ENCODE data around the gene FKBP3.
A peak's percentile ranks its signal among the peaks of the same experiment; 100 is the strongest.
"Not testable (repeated sequence)": the region's sequence is repeated elsewhere in the genome, so short reads cannot be mapped to it uniquely, and the experiment has no call there.

FKBP3 gene

DNA sequence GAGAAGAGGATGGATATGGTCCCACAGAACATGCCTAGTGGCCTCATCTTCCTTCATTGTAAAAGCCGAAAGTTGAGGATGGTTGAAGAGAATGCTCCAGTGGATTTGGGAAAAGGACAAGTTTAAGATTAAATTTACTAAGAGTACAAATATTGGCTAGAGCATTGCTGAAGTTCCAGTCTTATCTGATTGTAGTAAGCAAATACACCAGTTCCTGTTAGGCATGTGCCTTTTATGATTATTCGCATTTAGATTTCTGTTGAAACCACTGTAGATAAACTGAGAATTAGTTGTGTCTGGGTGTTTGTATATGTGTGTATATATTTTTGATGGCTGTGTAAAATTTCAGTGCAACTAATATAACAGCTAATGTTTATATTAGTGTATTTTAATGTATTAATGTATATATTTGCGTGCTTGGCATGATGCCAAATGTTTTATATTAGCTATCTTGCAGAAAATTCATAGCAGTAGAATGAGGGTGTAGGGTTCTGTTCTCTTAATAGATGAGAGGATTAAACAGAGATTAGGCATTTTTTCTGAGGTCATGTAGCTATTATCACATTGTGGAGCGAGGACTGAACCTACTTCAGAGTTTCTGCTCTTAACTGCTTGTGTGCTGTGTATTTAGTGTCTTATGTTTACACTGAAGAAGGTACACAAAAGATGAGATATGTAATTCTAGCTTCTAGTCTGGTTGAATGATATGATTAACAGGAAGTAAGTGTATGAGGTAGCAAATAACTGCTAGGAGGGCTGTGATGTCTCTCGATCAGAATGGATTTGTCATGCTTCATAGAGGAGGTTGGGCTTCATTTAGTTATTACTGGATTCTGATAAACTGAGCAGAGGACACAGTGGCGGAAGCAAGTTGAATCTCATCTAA is 21.1 kb downstream of the FKBP3 start:
- peak; percentile 26 for DNase-seq

DNA sequence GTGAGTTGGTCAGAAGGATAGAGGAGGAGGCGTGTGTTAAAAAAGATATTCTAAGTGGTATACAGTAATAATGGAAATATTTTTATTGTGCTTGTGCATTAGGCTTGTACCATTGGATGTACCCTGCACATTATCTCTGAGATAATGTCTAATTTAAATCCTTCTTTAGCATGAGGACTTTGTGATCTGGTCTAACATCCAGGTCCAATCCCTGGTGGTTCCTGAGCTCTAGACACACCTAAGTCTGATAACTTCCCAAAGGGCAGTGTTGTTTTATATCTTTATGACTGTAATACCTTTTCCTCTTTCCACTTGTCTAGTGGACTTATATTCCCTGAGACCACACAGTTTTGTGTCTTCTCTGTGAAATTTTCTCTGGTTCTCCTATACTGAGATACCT is 29.7 kb downstream of the FKBP3 start:
- no peak for DNase-seq

DNA sequence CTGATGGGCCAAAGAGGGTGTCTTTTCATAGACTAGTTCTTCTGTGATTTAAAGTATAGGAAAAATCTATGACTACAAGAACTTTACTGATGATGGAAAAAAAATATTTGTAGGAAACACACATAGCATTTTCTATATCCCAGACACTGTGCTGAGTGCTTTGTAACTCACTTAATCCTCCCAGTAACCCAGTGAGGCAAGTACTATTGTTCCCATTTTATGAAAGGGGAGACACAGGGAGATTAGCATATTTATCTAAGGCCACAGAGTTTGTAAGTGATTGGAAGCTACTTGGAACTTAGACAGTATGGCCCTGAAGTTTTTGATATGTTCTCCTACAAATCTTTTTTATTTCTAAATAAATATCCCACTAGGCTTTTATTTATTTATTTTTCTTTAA is 30.5 kb downstream of the FKBP3 start:
- DNase-seq, result no peak

- no peak for DNase-seq
Observed at GRCh38 chr14:45096218-45096617, 38.1 kb downstream of the FKBP3 start.

DNA sequence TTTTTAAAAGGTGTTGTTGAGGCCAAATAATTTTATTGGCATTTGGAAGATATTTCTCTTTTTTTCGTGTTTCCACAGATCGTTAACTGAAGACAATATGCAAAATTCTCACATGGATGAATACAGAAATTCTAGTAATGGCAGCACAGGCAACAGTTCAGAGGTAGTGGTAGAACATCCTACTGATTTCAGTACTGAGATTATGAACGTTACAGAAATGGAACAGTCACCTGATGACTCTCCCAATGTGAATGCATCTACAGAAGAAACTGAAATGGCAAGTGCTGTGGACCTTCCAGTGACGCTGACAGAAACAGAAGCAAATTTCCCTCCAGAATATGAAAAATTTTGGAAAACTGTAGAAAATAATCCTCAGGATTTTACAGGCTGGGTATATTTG is 39.1 kb downstream of the FKBP3 start:
- DNase-seq, result no peak

GRCh38 chr14:45094275-45094674 is 40.0 kb downstream of the FKBP3 start:
- DNase-seq, result no peak

- DNase-seq, result peak; percentile 61
Observed at GRCh38 chr14:45091710-45092109, 42.6 kb downstream of the FKBP3 start.

DNA sequence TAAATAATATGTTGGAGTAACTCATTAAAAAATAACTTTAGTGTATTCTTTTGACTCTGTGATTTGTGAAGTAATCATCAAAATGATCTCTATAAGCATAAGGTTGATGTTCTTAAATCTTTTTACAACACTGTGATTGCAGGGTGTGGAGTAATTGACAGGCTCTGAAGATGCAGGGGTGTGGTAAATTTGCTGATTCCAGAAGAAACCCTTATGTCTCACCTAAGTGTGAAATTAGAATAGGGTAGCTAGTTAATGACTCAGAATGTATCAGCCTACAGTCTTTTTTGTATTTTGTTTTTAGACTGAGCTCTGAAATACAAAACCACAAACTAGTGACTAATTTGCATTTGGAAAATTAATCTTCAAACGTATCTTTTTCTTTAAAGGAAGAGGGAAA is 44.5 kb downstream of the FKBP3 start:
- DNase-seq, result peak; percentile 49

GRCh38 chr14:45084946-45085346 is 49.3 kb downstream of the FKBP3 start:
- DNase-seq, result peak; percentile 19

- peak; percentile 94 for DNase-seq
Observed at GRCh38 chr14:45083976-45084722, 50.1 kb downstream of the FKBP3 start, which contains the start of gene PRPF39. Gene PRPF39, plus strand, starts transcription at chr14:45084116. Its CDS starts 11,124 bp downstream, at chr14:45095240.

DNA sequence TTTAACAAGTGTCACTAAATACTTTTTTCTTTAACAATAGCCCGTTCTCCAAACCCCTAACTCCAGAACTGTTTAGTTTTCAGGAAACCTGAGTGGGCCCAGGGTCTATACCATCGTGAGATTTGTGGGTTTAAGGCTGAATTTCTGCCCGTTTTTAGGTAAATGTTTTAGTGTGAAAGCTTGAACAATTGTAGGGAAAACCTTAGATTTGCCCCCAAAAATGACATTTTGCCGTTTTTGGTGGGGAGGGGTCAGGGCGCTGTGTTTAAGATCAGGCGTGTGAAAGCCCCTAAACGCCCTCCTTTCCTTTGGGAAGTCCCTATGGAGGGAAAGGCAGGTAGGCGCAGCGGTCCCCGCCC is 50.7 kb downstream of the FKBP3 start:
- no peak for DNase-seq

DNA sequence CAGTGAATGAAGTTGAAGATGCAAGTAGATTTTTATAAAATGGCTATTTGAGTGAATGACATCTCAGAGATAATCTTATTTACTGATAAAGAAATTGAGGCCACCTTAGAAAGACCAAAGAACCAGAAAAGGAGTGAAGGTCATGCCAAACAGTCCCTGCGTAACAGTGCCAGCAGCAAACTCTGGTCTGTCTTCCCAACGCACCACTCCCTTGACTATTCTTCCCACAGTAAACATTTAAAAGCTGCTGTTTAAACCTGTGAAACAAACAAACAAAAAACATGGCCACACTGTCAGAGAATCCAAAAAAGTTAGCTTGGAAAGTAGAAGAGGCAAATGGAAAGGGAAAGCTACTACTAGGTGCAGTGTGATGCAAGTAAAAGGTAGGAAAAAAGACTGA is 51.9 kb downstream of the FKBP3 start:
- no peak for DNase-seq

DNA sequence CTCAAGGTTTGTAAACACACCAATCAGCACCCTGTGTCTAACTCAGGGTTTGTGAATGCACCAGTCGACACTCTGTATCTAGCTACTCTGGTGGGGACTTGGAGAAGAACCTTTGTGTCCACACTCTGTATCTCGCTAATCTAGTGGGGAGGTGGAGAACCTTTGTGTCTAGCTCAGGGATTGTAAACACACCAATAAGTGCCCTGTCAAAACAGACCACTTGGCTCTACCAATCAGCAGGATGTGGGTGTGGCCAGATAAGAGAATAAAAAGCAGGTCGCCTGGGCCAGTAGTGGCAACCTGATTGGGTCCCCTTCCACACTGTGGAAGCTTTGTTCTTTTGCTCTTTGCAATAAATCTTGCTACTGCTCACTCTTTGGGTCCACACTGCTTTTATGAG is 53.2 kb downstream of the FKBP3 start:
- not testable (repeated sequence) for DNase-seq

DNA sequence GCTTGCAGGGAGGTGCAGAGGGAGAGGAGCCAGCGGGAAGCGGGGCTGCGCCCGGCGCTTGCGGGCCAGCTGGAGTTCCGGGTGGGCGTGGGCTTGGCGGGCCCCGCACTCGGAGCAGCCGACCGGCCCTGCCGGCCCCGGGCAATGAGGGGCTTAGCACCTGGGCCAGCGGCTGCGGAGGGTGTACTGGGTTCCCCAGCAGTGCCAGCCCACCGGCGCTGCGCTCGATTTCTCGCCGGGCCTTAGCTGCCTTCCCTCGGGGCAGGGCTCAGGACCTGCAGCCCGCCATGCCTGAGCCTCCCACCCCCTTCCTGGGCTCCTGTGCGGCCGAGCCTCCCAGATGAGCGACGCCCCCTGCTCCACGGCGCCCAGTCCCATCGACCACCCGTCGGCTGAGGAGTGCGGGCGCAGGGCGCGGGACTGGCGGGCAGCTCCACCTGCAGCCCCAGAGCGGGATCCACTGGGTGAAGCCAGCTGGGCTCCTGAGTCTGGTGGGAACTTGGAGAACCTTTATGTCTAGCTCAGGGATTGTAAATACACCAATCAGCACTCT is 53.8 kb downstream of the FKBP3 start:
- not testable (repeated sequence) for DNase-seq

DNA sequence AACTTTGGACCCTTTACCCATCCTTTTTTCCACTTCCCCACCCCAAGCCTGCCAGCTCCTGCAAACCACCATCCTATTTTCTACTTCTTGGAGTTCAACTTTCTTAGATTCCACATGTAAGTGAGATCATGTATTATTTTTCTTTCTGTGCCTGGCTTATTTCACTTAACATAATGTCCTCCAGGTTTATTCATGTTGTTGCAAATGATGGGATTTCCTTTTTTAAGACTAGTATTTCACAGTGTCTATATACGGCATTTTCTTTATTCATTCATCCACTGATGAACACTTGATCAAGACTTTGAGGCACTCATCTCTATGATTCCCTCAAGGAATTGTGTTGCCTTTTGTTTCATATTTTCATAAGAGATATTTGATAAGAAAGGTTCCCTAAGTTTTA is 56.0 kb downstream of the FKBP3 start:
- DNase-seq, result no peak

GRCh38 chr14:45073231-45073879 is 60.9 kb downstream of the FKBP3 start:
- DNase-seq, result no peak

- no peak for DNase-seq
Observed at GRCh38 chr14:45072126-45072525, 62.2 kb downstream of the FKBP3 start.

DNA sequence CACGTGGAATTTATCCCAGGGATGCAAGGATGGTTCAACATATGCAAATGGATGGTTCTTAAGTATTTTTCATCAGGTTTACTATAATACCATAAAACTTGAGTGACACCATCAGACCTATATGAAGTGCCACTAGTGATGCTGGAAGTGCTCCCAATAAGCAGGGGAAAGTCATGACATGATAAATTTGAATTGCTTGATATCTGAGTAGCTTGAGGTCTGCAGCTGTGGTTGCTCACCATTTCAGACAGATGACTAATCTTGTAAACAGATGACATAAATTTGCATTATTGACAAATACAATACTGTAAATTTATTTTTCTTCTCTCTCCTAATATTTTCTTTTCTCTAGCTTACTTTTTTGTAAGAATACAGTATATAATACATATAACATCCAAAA is 64.1 kb downstream of the FKBP3 start:
- peak; percentile 16 for DNase-seq

DNA sequence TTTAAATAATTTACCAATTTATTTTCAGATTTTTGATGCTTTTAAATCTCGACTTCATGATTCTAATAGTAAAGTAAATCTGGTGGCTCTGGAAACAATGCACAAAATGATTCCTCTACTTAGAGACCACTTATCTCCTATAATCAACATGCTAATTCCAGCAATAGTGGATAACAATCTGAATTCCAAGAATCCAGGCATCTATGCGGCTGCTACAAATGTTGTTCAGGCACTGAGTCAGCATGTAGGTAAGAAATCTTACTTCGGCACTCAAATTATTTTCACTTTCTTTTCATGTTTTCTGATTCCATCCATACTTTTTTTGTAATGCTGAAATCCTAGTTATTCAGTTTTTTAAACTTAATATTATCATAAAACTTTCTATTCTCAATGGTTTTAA is 65.9 kb downstream of the FKBP3 start:
- no peak for DNase-seq

DNA sequence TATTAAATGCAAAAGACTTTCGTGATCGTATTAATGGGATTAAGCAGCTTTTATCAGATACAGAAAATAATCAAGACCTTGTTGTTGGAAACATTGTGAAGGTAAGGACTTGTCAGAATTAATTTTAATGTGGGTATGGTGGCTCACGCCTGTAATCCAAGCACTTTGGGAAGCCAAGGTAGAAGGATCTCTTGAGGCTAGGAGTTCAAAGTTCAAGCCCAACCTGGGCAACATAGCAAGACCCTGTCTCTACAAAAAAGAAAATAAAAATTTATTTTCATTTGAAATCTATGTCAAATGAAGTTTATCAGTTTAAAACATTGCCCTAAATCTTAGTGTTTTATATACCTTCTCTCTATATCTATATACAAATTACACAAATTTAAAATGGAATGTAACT is 67.6 kb downstream of the FKBP3 start:
- no peak for DNase-seq

GRCh38 chr14:45065956-45066355 is 68.3 kb downstream of the FKBP3 start:
- no peak for DNase-seq
